GM10266 (cell line): ENCODE measurements around the gene KLRC1.
"Not testable (repeated sequence)": the region's sequence is repeated elsewhere in the genome, so short reads cannot be mapped to it uniquely, and the experiment has no call there.

Experiments used
- DNase-seq: peaks from one replicate; pipeline ENCODE4 v3.0.0; 2012; ENCODE audit errors: extremely low spot score
- CTCF ChIP-seq: IDR thresholded peaks from 2 replicates; pipeline ENCODE4 v1.5.1; 2012; ENCODE audit warnings: mild to moderate bottlenecking, low read depth; ENCODE audit not compliant: control insufficient read depth, insufficient read depth; ENCODE audit errors: missing control alignments

The KLRC1 gene

DNA sequence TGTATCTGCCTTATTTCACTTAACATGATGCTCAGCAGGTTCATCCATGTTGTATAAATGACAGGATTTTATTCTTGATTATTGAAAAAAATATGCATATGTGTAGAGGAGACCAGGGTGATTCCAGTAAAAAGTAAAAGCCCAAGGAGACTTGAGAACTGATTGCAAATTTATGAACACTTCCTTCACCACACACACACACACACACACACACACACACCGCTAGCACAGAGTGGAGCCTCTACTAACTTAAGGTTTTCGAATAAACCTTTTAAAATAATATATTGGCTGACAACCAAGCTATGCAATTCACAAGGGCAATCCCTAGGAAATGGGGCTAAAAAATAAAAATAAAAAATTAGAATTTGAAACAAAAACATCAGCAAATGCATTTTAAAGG, 55.0 kb downstream of the KLRC1 start:
- no peak for DNase-seq
- TF ChIP-seq CTCF = no peak

- TF ChIP-seq CTCF = no peak
- no peak for DNase-seq
Measured at GRCh38 chr12:10397296-10397695, 55.9 kb downstream of the KLRC1 start.

DNA sequence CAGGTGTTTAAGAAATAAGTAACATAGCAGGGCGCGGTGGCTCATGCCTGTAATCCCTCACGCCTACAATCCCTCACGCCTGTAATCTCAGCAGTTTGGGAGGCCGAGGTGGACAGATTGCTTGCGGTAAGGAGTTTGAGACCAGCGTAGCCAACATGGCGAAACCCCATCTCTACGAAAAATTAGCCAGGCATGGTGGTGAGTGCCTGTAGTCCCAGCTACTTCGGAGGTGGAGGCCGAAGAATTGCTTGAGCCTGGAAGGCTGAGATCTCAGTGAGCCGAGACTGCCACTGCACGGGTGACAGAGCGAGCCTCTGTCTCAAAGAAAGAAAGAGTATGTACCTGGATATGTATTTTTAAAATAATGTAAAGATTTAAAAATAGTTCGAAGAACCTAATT, 57.0 kb downstream of the KLRC1 start:
- not testable (repeated sequence) for DNase-seq
